MM.1S (cell line): Measurements from ENCODE around the gene C17orf67.

Experiments used
- CTCF ChIP-seq: fragments of 300-600 bp; sonication (generic); IDR thresholded peaks from 2 replicates; pipeline ENCODE4 v1.5.1; 2016; ENCODE audit warnings: antibody characterized with exemption, low read length, mixed read lengths
- EZH2 ChIP-seq: fragments of 300-600 bp; sonication (generic); optimal IDR thresholded peaks from 2 replicates; pipeline ENCODE3; 2017; ENCODE audit warnings: low read depth, mild to moderate bottlenecking, antibody characterized with exemption, low read length, mixed read lengths

- TF ChIP-seq CTCF (no peak), EZH2 (no peak)
Measured at GRCh38 chr17:56809106-56809819, 24.5 kb downstream of the C17orf67 start.
